NCI-H446 treated with DMSO at 0.1 percent for 48 hours (cell line): Measurements from ENCODE around the gene PDZD7.
"Not testable (repeated sequence)": the region's sequence is repeated elsewhere in the genome, so short reads cannot be mapped to it uniquely, and the experiment has no call there.

Source experiments
- DNase-seq: peaks from one replicate; lab custom pipeline; 2025; lab: John Stamatoyannopoulos, UW

Gene PDZD7

DNA sequence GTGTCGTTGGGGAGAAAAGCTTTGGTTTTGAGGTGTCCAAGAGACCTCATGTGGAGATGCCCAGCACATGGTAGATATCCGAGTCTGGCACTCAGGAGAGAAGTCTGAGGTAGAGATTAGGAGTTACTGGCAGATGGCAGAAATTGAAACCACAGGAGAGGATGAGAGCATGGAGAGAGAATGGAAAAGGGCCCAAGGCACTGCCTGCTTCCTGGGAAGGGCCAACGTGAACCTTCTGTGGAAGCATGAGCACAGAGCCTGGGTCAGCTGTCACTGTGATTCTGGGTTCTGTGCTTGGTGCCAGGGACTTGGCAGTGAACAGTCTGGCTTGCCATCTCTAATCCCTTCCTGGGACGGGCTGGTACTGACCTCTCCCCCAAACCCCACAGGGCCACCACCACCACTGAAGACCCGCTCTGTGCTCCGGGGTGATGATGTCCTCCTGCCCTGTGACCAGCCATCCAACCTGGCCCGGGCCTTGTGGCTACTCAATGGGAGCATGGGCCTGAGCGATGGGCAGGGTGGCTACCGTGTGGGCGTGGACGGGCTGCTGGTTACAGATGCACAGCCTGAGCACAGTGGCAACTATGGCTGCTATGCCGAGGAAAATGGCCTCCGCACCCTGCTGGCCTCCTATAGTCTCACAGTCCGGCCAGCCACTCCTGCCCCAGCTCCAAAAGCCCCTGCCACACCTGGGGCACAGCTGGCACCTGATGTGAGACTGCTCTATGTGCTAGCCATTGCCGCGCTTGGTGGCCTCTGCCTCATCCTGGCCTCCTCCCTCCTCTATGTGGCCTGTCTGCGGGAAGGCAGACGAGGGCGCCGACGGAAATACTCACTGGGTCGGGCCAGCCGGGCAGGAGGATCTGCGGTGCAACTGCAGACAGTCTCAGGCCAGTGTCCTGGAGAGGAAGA is 47.8 kb downstream of the PDZD7 start:
- DNase-seq = no peak

DNA sequence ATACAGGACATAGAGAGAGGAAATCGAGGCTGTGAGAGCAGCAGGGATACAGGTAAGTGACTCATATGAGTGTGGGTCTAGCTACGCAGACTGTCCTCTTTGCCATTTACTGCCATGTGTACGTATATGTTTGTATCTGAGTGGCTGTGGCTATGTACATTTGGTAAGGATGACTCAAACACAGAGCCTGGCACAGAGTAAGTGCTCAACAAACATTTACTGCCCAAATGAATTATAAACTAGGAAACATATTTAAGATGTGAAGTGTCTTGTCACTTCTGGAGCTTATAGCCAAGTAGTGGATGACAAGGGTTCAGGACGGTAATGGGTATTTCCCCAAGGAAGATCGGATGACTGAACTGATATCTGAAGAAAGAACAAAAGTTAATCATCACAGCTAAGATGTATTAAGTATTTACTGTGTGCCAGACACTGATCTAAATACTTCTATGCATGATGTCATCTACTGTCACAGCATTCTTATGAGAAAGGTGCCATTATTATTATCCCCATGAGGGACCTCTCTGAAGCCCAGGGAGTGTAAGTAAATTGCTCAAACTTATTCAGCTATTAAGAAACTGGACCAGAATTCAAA is 49.7 kb downstream of the PDZD7 start:
- DNase-seq = no peak

DNA sequence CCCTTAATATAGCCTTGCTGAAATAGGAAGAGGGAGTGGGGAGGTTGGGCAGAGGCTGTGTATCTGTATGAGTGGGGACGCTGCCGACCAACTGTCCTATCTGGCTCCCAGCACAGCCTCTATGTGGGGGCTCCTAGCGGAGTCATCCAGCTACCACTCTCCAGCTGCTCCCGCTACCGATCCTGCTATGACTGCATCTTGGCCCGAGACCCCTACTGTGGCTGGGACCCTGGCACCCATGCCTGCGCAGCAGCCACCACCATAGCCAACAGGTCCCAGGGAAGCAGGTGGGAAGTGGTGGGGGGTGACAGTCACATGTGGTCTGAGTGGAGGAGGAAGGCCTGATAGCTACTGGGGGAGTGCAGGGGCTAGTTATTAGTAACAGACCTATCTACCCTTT is 50.2 kb downstream of the PDZD7 start:
- no peak for DNase-seq

DNA sequence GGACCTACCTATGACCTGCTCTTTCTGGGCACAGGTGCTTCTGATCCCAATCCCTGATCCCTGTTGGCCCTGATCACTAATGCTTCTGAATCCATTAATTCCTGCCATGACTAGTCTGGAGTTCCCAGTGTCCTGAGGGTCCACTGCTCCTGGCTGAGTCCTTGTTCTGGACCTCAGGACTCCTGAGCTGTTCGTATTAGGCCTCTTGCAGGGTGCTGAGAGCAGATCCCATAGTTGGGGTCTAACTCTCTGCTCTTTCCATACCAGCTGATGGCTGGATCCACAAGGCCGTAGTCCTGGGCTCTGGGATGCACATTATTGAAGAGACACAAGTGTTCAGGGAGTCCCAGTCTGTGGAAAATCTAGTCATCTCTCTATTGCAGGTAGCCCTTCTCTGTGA is 50.6 kb downstream of the PDZD7 start:
- no peak for DNase-seq

DNA sequence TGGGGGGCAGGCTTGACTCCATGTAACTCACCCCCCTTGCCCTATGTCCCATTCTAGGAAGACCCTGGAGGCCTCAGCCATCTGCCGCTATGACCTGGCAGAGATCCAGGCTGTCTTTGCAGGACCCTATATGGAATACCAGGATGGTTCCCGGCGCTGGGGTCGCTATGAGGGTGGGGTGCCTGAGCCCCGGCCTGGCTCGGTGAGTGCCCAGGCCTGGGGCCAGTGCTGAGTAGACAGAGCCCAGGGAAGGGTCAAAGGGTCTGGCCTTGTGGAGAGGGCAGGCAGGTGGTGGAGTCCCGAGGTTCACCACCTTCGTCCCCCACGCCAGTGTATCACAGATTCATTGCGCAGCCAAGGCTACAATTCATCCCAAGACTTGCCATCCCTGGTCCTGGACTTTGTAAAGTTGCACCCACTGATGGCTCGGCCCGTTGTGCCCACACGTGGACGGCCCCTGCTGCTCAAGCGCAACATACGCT is 51.1 kb downstream of the PDZD7 start:
- no peak for DNase-seq

DNA sequence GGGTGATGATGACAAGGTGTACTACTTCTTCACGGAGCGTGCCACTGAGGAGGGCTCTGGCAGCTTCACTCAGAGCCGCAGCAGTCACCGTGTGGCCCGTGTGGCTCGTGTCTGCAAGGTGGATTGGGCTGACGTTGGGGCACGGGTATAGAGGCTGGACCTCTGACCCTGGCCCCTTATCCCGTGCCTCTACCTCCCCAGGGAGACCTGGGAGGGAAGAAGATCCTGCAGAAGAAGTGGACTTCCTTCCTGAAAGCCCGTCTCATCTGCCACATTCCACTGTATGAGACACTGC is 52.1 kb downstream of the PDZD7 start:
- no peak for DNase-seq

DNA sequence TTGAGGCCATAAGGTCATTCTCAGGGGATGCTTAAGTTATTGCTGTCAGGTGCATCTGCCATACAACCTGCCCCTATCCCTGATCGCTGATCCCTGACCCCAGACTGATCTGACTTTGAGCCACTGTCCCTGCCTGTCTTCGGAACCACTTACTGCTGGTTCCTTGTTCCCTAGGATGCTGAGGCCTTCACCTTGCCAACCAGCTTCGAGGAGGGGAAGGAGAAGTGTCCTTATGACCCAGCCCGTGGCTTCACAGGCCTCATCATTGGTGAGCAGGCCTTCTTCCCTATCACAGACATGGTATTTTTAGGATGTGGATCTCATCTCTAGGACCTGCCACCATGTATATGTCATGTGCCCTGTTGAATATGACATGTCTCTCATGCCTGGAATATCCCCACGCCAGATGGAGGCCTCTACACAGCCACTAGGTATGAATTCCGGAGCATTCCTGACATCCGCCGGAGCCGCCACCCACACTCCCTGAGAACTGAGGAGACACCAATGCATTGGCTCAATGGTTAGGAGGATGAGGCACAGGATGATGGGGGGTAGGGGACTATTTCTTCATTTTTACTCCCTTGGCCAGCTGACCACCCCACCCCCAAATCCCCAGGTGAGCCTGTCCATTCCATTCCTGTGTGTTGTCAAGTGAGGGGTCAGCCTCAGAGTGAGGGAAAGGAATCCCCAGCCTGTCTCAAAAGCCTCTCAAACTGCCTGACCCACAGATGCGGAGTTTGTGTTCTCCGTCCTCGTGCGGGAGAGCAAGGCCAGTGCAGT is 52.6 kb downstream of the PDZD7 start:
- DNase-seq = no peak

DNA sequence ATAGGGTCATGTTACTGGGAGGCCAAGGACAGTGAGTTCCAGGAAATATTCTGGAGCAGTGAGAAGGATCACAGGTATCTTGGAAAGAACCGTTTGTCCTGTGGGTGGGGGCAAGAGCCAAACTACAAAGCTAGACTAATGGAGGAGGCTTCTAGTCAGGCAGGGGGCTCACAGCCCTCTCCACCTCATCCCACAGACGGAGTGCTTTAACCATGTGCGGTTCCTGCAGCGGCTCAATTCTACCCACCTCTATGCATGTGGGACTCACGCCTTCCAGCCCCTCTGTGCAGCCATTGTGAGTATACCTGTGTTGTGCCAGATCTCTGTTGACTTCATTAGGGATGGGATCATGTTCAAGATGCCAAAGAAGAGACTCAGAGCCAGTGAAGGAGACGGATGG is 53.5 kb downstream of the PDZD7 start:
- no peak for DNase-seq

DNA sequence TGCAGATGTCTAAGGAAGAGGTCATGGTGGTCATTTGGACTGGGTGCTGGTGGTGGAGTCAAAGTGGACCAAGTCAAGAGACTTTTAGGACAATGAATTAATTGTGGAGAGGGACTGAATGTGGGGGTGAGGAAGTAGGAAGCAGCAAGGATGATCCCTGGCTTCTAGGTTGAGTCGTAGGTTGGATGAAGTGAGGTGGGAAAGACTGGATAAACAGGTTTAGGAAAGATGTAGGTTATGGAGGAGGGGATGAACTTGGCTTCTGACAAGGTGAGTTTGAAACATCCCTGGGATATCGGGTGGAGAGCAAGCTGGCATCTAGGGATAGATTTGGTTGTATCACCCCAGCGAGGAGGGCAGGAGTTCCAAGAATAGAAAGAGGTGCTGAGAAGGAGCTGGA is 54.0 kb downstream of the PDZD7 start:
- DNase-seq = no peak

DNA sequence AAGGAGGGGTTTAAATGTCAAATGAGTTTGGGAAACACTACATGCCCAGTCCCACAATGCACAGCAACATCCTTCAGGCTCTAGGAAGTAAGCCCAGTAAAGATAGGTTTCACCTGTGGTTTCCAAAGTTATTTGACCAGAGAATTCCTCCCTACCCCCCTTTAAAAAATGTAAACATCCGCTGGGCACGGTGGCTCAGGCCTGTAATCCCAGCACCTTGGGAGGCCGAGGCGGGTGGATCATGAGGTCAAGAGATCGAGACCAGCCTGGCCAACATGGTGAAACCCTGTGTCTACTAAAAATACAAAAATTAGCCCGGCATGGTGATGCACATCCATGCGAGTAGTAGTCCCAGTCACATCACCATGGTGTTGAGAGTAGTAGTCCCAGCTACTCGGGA is 55.5 kb downstream of the PDZD7 start:
- not testable (repeated sequence) for DNase-seq

DNA sequence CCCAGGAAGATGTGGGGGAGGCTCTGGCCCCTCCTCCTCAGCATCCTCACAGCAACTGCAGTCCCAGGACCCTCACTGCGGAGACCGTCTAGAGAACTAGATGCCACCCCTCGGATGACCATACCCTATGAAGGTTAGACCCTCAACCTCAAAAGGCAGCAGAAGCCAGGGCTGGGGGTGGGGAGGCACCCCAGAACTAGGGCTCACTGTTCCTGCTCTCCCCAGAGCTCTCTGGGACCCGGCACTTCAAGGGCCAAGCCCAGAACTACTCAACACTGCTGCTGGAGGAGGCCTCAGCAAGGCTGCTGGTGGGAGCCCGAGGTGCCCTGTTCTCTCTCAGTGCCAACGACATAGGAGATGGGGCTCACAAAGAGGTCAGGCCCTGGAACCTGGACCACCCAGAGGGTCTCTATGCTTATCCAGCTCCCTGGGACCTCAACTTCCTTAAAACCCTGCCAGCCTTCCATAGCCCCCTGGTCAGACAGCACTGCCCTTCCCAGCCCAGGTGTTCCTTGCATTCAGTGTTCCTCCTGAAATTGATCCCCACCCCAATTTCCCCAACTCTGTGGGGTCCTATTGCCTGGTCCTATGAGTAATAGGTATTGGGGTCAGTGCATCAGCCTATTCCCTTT is 57.9 kb downstream of the PDZD7 start:
- no peak for DNase-seq

DNA sequence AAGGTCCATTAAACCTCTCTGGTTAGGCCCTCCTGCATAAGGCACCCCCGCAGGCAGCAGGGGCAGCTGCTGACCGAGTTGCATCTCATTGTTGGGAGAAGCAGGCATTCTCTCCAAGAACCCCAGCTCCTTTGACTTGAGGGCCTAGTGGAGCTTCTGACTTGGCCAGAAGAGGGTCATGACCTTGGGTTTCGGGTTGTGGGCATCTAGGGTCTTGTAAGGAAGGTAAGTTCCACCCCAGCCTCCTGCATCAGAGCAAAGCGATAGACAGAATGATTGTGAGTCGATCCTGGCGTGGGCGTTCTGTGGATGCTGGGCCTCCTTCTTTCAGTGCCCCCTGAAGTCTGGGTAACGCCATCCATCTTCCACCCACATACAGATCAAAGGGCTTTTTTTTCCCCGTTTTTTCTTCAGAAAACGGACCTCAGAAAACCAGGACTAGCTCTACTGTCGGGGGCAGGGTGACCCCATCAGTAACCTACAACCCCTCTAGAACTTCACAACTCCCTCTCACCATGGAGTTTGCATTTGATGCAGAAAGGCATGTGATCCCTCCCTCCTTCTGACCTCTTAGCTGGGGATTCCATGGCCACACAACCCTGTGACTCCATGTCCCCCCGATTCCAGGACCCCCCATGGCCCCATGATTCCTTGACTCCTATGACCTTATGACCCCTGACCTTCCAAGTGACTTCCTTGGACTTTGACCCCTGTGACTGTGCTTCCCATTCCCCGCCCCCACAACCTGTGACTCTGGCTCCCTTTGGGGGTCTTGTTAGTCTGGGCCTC is 58.6 kb downstream of the PDZD7 start:
- no peak for DNase-seq

DNA sequence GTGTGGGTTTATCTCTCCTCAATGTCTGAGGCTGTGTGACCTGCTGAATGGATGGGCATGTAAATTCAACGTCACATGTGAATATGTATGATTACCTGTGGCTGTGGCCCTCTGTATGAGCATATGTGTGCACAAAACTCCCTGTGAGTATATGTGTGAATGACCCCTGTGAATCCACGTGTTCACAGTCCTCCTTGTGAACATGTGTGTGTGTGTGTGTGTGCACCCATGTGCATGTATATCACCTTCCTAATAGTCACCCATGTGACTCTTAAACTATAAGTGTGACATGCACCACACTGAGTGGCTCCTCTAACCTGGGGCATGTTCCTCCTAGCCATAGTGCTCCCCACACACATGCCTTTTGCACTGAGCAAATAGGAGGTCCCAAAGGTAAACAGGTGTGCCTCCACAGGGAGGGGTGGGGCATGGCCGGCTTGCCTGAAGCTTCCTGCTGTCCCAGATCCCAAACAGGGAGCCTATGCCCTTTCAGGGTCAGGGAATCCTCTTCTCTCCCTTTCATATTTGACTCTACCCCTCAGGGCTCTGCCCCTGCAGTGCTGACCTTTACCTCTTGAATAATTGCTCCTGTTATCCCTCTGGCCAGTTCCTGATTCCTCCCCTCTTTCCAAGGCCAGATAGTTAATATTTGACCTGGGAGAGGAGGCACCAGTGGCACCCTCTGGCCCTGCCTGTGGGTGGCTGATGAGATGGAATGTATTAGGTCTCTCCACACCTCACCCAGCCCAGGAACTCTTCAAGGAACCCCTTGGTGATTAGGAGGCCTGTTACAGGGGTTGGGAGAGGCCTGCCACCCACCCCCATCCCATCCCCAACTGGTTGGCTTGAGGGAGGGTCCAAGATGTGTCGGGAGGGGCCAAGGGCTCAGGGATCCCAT is 59.8 kb downstream of the PDZD7 start:
- DNase-seq = no peak

DNA sequence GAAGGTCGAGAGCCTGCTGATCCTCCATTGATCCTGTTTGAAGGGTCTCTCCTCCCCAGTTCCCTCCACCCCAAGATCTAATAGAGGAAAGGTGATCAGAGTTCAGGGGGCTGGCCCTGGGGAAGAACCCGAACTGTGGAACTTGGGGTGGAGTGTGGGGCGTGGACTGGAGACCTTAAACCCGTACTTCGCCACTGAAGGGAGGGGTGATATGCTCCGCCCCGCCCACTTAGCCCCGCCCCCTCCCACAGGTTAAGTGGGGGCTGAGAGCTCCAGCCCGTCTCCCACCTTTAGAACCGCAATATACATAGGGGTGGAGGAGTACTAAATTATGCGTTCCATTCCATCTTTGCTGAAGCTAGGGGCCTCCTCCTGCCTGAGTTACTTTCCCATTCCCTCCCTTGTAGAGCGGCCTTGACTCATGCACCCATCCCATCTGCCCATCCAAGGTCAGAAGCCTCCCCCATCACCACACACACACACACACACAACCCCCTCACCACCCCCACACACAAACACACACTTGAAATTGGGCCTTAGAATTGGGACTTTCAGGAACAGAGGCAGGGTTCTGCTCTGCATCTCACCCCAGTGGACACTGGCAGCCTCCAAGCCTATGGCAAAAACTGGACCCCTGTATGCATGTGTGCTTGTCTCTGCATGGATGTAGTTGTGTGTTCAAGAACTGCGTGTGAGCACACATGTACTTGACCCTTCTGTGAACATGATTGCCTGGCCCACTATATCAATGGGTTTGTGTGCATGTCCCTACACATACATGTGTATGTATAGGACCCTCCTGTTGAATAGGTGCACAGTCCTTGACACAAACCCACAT is 60.6 kb downstream of the PDZD7 start:
- no peak for DNase-seq

DNA sequence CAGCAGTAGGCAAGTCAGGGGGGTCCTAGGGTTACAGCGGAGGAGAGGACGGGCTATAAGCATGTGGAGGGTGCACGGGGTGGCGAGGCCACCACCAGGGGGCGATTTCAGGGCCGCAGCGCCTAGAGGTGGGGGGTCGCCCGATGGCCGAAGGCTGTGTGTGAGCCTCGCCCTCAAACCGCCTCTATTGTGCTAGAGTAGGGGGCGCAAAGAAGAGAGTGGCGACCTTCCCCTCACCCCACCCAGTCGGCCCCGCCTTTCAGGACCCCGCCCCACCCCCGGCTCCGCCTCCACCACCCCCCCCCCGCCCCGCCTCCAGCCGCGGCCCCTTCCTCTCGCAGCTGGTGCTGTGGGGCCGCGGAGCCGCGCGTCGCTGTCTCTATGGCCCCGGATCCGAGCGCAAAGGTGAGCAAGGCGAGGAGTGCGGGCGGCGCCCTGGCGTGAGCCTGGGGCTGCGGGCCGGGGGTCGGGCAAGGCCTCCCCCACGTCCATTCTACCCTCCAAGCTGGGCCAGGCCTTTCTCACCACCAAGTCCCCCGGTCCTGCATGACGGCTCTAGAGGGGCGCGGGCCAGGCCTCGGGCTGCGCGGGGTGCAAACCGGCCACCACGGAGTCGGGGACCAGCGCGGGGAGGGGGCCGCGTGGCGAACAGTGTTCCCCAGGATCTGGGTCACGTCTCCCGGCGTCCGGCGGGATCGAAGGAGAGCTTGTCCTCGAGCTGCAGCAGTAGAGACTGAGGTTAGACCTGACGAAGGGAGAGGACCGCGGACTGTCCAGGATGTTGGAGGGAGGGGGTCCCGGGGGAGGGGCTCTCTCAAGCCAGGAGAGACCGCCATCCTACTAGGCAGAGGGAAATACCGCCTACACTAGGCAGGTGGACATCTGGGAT is 61.5 kb downstream of the PDZD7 start, which contains the start of gene SEMA4G:
Gene SEMA4G, plus strand, starts transcription at position 318 of the 889 bp plus-strand sequence. CDS start 3,409 bp downstream, outside the sequence.
- no peak for DNase-seq

DNA sequence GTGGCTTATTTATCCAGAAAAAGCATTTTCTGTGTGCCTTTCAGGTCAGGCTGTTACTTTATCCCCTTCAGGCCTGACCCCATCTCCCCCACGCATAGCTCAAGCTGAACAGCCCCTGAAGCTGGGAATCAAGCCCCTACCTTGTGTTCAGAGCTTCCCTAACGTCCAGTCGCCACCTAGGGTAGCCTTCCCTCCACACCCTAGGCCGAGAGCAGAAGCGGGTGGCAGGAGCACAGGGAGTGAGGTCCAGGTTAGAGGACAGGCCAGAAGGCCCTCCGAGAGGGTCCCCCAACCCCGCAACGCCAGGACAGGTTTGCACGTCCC is 62.1 kb downstream of the PDZD7 start:
- no peak for DNase-seq

DNA sequence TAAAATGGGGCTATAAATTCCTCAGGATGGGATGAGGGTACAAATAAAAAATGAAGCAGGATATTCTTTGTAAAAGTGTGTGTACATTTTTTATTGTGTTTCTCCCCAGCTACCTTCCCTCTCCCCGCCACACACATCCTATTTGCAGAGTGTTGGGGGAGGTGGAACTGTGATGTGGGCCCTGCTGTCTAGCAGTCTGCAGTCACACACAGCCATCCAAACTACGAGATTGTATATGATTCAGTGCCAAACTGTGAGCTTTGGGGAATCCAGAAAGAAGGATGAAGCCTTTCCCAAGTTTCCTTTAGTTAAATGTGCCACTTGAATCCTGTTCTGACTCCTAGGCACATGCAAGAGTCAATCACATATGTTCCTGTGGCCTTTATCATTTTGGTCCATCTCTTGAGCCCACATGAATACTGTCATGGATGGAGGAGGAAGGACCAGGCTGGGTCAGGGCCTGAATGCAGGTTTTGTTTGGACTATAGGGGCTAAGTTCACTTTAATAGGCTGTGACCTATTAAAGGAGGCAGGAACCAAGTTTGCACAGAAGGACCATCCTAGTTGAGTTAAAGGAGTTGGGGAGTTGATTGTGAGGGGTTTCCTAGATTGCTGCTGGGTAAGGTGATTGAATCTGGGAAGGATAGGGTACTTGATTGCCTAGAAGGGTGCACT is 62.7 kb downstream of the PDZD7 start:
- DNase-seq = no peak

DNA sequence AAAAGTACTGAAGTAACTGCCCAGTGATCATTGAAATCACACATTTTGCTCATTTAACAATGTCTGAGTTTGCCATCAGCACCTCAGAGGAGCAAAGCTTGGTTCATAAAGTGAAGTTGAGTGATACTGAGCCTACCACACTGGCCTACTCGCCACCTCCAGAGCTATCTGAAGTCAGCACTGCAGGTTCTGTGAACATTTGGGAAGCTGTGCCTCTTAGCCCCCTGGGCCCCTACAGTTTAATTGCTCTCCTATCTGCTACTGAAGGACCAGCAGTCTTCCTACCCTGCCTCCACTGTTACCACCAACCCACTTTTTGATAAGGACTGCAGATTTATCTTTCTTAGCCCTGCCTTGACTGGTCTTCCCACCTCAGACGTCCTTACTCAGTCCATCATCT is 63.6 kb downstream of the PDZD7 start:
- no peak for DNase-seq
